NCI-H524 treated with DMSO at 0.1 percent for 48 hours (cell line): ENCODE results near the gene ELAC1.
"Not testable (repeated sequence)": the region's sequence is repeated elsewhere in the genome, so short reads cannot be mapped to it uniquely, and the experiment has no call there.

ENCODE experiments used
- DNase-seq: peaks from one replicate; lab custom pipeline; 2025; lab: John Stamatoyannopoulos, UW

ELAC1 gene, protein sequence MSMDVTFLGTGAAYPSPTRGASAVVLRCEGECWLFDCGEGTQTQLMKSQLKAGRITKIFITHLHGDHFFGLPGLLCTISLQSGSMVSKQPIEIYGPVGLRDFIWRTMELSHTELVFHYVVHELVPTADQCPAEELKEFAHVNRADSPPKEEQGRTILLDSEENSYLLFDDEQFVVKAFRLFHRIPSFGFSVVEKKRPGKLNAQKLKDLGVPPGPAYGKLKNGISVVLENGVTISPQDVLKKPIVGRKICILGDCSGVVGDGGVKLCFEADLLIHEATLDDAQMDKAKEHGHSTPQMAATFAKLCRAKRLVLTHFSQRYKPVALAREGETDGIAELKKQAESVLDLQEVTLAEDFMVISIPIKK

GRCh38 chr18:50967714-50968661, at the start of gene ELAC1:
TSS of gene ELAC1 (plus strand) at chr18:50968040. CDS start at chr18:50974405, 6,365 bp downstream.
- DNase-seq = peak; percentile 32

GRCh38 chr18:50918153-50918552, 49.7 kb upstream of the ELAC1 start:
- no peak for DNase-seq

DNA sequence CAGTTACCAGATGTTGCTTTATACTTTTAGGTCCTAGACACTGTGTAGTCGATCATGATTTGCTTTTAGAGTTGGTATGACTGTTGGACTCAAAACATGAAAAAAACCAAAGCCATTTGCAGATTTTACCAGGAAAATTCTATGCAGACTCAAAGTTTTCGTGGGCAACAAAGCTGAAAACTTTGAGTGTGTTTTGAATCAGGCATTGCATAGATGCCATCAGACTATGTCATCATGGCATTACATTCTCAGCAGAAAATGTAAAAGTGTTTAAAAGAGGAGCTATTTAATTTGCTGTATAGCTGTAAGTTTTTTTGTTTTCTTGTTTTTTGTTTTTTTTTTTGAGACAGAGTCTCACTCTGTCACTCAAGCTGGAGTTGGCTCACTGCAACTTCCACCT, 43.5 kb upstream of the ELAC1 start:
- no peak for DNase-seq

DNA sequence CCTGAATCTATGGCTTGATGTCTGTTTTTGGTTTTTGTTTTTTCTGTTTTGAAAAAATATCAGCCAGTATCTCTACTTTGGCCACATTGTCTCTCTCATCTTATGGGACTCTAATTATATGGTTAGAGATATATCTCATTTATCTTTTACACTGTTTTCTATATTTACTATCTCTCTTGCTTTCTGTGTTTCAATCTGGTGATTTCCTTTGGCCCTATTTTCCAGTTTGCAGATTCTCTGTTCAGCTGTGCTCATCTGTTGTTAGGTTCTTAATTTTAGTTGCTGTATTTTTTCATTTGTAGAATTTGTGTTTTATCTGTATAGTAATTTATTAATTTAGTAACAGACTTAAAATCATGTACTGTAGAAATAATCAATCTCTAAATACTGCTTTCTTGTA, 41.3 kb upstream of the ELAC1 start:
- DNase-seq = no peak

GRCh38 chr18:50928551-50928950, 39.3 kb upstream of the ELAC1 start:
- no peak for DNase-seq

- DNase-seq = no peak
Measured at GRCh38 chr18:50933684-50934083, 34.2 kb upstream of the ELAC1 start.

GRCh38 chr18:50934545-50935211, 33.2 kb upstream of the ELAC1 start:
- no peak for DNase-seq

GRCh38 chr18:50935493-50936191, 32.2 kb upstream of the ELAC1 start:
- no peak for DNase-seq

DNA sequence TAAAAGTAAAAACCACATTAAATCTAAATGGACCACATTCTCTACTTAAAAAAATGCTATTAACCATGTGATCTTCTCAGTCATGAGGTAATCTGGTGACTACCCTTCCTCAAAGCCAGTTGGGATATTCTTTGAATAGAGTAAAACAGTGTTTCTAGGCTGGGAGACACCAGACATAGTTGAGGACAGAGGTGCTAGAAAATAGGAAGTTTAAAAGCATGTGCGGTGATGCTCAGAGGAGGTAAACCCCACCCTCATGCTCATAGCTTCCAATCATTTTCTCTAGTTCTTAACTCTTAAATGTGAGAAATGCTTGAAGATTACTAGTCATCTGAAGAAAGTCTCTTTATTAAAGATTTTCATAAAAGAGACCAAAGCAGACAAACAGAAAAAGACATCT, 30.7 kb upstream of the ELAC1 start:
- DNase-seq = no peak

DNA sequence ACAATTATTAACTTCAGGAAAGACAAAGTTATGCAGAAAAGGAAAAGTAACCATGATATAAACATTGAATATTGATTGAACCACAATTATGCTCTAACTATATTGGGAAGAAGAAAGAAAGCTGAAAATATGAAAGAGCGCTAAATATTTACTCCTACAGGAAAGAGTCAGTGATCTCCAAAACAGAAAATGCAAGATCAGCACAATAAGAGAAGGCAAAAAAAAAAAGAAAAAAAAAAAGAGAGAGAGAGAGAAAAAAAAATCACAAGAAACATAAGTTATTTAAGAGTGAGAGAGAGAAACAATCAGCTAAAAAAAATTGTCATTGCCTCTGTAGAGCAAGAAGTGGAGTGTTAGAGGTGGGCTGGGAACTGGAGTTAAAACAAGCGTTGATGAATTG, 28.9 kb upstream of the ELAC1 start:
- DNase-seq = no peak

DNA sequence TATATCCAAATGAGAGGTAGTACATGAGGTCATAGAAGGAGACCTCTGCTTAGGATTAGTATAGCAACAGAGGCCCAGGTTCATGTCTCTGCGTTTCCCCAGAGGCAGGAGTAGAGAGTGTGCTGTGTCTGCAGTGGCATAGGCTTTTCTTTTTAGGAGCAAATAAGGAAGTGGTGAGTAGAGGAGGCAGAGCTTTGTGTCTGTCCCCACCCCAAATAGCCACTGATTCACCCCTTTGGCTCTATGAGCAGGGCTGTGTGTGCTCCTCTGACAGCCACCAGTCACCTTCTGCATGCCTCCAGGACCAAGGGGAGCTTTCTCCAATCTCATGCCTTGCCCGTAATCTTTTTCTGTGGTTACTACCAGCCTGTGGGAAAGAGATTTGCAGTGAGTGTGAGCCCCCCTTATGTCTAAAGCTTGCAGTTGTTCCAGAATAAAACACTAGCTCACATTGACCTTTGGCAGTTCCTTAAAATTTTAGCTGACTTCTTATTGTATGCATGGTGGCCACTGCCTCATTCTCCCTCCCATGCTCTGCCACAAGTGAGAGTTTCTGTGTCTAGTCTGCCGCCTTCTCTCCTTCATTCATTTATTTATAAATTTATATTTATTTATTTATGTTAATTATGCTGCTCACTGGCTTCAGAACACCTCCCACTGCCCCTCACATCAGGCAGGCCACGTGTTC, 23.5 kb upstream of the ELAC1 start:
- DNase-seq = no peak

DNA sequence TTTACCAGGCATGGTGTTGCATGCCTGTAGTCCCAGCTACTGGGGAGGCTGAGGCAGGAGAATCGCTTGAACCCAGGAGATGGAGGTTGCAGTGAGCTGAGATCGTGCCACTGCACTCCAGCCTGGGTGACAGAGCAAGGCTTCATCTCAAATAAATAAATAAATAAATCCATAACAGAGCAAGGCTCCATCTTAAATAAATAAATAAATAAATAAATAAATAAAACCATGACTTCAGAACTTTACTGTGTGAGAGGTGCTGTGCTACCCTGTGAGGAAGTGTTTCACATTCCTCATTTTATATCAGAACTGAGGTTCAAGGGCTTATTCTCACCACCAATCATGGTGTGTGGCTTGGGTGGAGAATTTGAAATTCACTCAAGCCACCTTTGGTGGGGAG, 21.9 kb upstream of the ELAC1 start:
- not testable (repeated sequence) for DNase-seq

DNA sequence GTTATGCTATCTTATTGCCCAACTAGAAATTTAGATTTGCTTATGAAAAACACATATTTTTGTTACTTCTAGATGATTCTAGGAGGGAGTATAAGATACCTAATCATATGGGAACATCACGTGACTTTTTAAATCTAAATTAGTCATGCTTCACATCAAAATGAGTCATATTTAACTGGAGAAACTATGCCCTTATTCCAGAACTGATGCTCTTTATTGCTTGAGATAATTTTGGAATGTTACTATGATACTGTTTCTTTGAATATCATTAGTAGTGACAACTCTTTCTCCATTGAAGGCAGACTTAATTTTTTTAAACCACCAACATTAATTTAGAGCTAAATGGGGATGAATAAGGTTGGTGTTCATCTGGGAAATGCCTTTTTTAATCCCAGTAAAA, 19.9 kb upstream of the ELAC1 start:
- no peak for DNase-seq

- no peak for DNase-seq
Measured at GRCh38 chr18:50949185-50949584, 18.7 kb upstream of the ELAC1 start.

GRCh38 chr18:50950626-50951025, 17.2 kb upstream of the ELAC1 start:
- DNase-seq = no peak

DNA sequence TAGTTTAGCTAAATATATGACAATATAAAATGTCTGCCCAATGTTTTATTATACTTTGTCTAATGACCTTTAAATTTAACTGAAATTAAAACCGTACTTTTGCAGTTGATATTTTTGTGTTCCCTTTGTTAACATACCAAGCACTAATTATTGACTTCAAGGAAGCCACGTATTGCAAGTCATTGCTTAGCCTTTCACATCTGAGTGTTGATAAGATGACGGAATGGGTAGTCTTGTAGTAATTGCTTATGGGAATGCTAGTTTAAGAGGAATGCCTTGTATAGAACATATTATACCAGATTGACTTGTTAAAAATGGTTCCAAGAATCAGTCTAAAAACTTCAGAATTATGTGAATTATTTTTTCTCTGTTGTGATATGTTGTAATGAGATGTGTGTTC, 14.0 kb upstream of the ELAC1 start:
- DNase-seq = no peak

DNA sequence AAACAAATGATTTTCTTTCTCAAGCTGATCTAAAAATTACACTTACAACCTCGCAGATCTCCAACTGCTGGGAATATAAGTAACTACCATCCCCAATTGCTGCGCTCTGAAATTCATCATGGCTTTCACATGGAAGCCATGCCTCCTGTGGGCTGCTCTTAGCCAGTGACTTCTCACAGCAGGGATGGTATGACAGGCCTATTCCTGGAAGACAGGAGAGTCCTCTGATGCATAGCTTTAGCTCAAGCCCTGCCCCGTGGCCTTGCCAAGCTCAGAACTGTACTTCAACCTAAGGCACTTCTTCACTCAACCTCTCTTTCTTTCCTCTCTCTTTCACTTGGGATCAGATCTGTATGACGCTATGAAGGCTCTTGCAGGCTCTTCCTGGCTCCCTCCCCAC, 12.6 kb upstream of the ELAC1 start:
- DNase-seq = no peak

DNA sequence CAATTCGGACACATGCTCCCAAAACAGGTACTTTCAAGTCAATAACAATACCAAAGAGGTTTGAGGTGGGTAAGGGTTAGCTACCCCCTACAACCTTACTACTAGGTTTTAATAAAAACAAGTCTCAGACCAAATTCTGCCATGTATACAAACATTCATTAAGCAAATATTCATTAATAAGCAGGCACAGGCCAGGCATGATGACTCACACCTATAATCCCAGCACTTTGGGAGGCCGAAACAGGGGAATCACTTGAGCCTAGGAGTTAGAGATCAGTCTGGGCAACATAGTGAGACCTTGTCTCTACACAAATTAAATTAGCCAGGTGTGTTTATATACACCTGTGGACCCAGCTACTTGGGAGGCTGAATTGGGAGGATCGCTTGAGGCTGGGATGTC, 11.7 kb upstream of the ELAC1 start:
- no peak for DNase-seq

GRCh38 chr18:50961974-50962373, 5.9 kb upstream of the ELAC1 start:
- no peak for DNase-seq

DNA sequence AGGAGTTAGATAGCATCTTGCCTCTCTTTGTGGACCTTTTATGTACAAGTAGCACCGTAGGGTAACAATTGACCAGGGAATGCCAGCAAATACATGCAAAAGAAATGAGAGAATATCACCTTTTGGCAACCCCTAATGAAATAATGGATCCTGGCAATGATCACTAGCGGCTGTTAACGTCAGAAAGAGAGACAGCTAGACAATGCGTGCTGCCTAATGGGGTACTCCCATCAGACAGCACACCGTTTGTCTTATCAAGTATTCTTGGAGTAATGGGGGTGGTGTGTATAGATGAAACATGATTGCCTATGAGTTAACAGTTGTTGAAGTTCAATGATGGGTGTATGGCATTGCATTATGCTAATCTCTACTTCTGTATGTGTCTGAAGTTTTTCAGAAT, 1.6 kb downstream of the ELAC1 start:
- no peak for DNase-seq

- DNase-seq = no peak
Measured at GRCh38 chr18:50970006-50970405, 2.2 kb downstream of the ELAC1 start.
